Kasumi-1 (cell line): ENCODE data around the gene TBC1D16.

Experiments
- DNase-seq, 2 experiments: peaks; one replicate each; lab custom pipeline; 2025; lab: John Stamatoyannopoulos, UW

Gene TBC1D16

DNA sequence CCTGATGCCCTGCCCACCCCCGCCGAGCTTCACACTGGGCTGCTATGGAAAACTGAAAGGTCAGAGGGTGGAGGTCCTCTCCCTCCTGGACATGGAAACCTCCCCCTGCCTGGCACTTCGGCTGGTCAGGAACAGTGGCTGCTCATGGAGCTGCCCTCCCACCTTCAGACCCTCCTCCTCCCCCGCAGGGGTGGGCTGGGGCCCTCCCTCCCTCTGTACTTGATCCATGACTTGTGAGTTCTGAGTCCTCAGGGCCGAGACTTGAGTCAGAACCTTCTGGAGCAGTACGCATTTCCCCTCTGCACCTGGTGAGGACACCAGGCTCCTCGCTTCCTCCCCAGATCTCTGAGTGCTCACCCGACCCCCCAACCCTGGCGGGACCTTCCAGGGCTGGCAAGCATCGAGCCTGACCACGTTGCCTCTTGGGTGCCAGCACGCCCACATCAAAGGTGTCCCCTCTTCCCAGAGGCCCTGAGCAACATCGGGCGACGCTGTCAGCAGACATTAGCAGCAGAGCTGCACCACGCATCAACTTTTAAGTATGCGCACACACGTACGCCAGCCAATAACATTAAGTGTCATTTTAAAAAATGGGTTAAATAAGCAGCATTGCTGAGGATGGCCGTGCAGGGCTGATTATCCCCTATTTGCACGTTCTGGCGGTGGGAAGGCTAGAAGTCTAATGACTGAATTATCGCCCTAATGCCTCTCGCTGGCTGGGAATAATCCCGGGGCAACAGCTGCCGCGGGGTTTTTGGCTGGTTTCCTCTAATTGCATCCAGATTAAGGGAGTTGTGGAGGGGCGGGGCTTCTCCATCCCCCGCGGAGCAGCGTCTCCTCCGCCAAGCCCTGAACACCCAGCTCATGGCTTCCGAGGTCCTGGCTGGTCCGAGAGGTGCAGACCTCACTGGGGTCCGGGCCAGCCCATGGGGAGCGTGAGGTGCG, 98.0 kb downstream of the TBC1D16 start:
- no peak for DNase-seq

DNA sequence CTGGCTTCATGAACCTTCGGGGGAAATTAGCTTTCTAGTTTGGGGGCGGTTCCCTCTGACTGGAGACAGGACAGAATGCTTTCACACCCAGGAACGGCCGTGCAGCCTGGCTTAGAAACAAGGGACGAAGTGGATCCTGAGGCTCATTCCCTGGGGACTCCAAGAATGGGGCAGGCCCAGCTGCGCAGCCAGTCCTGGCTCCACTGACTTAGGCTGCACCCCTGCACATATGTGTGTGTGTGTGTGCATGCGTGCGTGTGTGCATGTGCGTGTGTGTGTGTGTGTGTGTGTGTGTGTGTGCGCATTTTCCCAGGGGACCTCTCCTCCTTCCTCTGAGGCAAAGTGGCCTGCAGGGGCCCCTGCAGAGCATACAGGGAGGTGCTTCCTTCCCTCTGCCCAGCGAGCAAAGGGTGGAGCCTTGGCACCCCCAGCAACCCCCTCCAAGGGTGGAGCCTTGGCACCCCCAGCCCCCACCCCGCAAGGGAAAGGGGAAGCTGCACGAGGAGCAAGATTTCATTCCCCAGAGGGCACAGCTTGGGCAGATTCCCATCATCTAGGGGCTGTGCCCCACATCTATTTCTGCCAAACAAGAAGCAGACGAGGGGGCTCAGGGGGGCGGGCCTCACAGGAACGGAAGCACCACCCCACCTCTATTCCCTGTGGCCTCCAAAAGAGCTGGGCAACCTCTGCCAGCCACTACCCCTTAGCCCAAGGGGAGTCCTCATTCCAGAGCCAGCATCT, 98.9 kb downstream of the TBC1D16 start:
- DNase-seq = peak in 1 of 2 experiments; percentile 43

DNA sequence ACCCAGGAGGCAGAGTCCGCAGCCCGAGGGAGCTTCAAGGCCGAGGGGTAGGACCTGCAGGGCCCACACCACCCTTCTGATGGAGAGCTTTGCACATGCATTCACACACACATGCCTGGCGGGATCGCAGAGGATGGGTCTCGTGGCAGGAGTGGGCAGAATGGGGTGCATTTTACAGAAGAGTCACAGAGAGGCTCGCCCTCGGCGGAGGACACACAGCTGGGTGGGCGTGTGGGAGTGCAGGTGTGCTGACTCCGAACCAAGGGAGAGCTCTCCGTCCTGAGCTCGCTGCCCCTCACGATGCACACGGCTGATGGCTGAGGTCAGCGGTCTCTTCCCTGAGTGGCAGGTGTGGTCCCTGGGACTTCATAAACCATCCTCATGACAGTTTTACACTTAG, 99.6 kb downstream of the TBC1D16 start:
- no peak for DNase-seq

DNA sequence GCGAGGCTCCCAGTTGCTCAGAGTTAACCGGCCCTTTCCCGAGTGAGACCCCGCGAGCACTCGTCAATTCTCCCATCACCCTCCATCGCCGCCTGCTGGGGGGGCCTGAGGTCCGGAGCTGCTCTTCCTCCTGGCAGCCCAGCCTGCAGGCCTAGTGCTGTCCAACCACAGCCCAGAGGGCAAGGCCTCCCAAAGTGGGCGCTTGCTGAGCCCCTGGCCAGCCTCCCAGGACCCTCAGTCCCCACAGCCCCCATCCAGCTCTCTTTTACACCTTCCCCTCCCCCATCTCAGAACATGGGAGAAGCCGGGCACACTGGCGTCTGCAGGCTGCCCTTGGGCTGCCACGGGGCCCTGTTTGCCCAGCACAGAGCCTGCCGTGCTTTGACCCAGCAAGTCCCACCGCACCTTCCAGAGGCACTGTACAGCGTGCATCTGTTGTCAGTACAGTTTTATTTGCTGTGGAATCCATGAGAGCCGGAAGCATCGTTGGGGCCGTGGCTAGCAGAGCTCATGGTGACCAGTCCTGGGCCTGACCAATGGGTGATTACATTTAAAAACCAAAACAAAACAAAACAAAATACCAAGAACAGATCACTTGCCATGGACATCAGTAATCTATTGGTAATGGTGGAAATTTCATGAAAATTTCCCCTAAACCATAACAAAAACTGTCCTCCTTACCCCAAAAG, 100.3 kb downstream of the TBC1D16 start:
- no peak for DNase-seq

DNA sequence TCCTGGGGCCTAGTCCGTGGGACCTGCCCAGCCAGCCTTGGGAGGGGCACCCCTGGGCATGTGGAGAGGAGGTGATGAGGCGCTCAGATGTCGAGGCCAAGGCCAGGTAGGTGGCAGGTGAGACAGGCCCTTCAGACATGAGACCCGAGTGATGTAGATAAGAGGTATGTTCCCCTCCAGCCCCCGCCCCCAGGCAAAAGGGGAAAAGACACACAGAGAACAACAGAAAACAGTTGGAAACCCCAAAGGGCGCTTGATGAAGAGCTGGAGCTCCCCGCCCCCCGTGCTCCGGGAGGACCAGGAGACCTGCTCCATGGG, 101.1 kb downstream of the TBC1D16 start:
- DNase-seq = no peak

DNA sequence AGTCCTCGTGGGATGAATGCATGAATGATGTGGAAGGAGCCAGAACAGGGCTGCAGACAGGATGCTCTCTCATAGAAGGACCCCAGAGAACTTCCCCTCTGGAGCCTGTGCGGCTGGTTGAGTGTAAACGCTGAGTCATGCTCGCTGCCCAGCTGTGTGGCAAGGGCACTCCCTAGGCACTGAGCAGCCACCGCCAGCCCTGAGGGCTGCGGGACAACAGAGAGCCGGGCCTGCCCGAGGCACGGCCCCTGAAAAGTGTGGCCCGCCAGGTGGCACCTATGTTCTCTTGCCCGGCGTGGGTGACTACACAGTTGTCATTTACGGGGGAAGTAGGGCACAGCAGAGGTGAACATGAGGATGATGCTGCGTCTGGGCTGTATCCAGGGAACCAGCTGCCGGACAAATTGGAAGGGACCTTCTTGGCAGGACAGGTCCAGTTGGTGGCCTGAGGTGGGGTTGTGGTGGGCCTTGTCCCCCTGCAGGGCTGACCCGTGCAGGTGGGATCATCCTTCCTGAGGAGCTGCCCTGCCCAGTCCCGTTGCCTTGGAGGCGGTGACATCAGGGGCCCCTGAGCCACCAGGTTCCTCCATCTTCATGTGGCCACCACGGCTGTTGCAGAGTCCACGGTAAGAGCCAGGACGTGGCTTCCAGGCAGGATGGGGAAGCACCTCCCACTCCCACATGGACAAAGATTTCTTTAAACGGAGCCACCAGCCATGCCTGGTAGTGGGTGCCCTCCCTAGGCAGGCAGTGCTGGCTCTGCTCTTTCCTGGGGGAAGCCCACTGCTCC, 101.6 kb downstream of the TBC1D16 start:
- DNase-seq = peak; percentile 84 to 90

DNA sequence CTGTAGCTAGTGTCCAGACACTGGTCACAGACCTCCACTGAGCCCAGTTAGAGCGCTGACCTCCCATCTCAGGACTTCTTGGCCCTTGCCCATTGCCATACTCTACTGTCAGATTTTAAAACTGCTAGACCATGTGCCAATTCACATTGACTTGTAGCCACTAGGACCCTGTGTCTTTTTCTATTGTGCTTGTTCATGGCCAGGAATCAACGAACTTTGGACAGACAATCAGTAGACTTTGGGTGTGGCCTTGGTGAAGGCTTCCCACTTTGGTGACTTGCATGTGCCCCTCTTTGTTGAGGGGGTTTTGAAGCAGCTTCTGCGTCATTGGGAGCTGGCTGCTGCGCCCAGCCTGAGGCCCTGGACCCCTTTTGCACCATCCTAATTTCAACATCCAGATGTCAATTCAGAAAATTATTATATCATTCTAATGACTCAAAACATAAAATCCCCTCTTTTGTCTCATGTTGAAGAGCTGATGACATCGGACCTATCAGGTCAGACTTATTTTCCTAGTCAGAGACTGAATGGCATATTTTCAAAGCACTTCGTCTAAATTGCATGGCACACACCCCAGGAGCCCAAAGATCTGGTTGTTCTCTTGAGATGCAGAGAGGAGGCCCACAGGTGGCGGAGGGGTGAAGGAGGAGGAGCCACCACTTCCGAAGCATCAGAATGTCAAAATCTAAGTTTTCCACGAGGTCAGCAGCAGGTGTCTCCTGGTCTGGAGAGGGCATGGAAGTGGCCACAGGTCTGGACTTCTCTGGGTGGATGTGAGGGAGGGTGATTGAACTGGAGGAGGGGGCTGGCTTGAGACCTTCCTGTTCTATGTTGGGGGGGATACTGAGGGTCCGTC, 103.0 kb downstream of the TBC1D16 start:
- no peak for DNase-seq

DNA sequence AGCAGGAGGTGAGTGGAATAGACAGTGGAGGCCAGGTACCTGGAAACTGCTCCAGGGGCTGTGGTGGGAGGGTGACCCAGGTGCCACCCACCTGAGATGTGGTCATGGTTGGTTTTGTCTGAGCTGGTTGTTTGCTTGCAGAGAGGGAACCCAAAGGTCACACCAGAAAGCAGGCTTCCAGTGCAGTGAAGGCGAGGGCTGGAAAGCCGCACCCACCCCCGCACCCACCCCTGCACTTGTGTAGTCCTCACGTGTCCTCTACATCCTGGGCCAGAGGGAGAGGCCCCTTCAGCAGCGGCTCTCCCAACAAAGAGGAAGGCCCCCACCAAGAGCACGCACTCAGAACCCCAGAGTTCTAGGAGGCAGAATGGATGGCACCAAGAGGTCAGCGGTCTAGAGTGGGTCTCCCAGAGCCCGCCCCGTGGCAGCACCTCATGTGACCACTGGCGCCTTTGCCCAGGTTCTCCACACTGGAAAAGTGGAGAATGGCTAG, 103.8 kb downstream of the TBC1D16 start:
- no peak for DNase-seq

DNA sequence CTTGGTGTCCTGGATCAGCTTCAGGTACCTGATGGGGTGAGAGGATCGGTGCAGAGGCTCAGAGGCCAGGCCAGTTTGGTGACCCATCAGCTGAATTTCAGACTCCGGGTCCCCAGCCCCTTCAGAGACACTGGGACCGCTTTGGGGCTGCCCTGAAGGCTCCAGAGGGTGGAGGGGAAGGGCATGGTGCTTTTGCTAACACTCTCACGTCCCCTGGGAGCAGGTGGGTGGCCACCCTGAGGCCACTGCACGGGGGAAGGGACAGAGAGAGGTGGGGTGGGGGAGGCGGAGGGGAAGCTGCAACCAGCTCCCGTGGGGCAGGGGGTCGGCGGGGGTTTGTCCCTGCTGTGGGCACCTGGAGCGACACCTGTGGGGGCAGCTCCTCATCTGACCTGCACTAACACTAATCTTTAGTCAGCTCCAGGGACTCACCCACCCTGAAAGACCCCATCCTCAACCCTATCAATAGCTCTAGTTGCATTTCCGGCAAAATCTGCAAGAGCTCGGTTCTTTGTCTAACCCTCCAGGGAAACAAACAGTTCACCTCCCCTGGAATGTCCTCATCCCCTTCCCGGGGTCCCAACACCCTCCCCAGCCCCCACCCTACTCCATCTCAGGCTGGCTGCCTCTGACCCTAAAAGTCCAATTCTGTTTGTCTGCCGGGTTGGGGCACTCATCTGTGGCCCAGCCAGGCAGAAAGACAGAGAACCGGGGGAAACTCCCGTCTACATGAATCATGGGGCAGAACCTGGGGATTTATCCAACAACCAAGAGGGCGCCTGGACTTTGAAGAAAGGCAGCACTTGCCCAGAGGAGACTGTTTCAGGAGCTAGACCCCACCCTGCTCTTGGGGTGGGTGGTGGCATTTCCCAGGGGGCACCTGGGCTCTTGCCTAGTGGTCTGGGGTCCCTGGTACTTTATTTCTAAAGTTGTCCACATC, 104.5 kb downstream of the TBC1D16 start:
- no peak for DNase-seq

DNA sequence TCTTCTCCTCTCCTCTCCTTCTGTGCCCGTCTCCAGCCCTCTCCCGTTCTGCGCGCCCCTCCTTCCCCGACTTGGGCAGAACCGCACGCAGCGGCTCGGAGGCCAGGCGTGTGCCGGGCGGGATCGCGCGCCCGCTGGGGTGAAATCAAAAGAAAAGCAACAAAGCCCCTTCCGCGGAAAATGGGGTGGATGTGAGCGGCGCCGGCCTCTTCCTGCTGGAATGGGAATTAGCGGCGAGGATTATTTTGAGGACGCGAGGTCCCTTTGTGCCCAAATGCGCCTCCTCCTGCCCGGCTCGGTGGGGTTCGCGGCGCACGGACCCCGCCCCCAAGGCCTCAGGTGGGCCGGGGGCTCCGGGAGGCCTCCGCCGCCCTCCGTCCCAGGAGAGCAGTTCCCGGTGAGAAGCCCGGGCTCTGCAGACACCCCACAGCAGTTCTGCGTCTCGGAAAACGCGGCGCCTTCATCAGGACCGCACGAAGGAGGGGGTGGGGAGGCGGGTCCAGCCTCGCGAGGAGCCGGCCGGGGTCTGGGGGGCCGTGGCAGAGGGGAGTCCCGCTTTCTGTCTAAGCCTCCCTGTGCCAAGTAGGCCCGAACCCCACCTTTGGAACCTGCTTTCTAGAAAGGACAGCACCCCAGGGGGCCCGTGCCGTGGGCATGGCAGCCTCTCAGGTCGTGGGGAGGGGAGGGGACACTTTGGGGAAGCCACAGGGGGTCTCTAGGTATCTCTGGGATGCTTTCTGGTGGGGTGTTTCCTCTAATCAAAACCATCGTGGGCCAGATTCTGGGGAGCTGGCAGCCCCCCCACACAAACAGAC, 105.4 kb downstream of the TBC1D16 start:
- DNase-seq = no peak

DNA sequence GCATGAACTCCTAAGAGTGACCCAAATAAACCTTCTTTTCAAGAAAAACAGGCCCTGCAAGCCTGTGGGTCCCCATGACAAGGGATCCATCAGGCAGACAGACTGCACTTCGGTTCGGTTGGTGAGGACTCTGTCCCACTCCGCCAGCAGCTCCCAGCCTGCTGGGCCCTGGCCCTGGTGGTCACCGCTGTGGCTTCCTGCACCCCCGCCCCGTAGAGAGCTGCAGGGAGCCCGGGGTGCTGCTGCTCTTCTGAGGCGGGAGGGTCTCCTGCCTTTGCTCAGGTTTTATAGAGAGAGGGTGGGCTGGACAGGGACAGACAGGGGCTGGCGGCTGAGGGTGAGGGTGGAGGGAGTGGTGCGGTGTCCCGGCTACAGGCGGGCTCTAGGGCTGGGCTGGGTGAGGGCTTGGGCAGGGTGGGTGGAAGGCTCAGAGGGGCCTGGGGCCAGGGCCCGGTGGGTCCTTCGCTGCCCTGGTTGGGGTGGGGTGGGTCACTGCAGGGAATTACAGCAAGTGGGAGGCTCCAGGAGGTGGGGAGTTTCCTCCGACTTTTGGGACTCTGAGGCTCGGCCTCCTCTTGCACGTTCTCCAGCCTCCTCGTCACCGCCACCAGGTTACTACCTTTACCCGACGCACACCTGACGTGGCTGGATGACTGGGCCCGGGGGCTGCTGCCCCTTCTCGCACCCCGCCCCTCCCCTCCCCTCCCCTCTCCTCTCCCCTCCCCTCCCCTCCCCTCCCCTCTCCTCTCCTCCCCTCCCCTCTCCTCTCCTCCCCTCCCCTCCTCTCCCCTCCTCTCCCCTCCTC, 106.2 kb downstream of the TBC1D16 start:
- no peak for DNase-seq

DNA sequence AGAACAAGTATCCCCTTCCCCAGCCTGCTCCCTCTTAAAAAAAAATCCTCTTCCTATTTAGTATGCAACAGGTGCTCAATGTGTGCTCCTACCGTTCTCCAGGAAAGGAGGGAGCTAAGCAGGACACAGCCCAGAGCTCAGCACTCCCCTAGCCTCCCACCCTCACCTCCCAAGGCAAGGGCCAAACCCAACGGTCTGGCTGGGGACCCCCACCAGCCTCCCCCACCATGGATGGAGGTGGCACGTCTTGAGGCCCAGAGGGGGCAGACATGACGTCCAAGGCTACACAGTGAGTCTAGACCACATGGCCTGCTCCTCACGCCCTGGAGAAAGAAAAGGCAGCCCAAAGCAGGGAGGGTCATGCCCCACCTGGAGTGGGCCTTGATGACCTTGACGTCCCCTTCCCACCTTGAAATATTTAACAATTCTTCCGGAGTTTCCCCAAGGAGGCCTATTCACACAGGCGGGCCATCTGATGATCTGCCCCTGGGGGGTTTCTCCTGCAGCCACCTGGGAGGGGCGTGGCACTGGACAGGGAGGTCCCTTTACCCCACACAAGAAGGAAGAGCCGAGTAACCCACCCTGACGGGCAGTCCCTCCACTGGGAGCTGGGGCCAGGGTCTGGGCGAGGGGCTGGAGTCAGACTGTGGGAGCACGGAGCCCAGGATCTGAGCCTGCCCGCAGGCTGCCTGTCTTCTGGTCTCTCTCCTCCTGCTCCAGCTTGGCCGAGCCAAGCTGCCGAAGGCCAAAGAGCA, 107.0 kb downstream of the TBC1D16 start:
- DNase-seq = no peak

DNA sequence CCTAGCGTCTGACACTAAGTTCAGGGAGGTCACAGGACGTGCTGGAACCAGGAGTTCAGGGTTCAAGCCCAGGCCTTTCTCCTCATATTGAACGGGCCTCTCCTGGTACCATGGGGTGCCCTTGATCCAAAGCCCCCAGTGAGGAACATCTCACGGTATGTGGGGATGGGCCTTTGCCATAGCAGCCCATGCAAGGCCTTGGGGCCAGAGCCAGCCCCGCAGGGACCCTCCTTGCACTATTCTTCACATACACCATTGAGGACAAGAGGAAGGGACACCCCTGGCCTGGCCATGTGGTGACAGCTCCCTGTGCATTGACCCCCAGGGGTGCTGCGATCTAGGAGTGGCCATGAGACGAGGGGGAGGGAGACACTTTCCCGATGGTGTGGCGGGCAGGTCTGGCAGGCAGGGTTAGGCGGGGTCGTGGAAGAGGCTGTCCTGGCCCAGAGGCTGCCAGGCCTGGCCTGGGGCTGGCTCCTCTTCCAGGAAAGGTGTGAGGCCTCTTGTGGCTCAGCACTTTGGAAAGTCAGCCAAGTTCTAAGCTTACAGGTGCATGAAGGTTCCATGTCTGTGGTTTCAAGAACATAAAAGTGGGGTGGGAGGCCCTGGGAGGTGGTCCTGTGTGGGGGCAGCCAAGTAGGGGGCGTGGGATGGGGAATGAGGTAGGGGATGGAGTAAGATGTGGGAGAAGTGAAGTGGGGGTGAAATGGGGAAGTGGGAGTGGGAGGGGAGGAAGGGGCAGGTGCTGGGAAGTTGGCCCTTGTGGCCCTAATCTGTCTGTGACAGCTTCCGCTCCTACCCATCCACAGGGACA, 107.8 kb downstream of the TBC1D16 start:
- no peak for DNase-seq

DNA sequence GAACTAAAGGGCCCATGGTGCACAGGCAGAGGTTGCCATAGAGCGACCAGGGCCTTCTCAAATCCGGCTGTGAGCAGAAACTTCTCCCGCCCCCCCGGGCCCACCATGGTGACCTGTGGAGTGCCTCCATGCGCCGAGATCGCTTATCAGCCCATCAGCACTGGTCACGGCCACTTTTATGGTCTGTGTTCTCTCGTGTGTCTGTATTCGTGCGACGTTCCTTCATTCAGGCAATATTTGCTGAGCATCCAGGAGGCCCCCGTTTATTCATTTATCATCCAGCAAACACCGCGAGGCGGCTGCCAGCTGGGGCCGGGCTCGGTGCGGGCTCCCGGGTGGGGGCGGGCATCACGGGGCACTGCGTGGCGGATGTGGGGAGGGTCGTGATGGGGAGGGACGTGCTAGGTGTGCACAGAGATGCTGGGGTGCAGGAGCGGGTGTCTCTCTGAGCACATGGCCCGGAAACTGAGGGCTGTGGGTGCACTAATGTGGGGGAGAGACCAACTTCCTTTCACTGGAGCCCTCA, 108.5 kb downstream of the TBC1D16 start:
- DNase-seq = no peak

DNA sequence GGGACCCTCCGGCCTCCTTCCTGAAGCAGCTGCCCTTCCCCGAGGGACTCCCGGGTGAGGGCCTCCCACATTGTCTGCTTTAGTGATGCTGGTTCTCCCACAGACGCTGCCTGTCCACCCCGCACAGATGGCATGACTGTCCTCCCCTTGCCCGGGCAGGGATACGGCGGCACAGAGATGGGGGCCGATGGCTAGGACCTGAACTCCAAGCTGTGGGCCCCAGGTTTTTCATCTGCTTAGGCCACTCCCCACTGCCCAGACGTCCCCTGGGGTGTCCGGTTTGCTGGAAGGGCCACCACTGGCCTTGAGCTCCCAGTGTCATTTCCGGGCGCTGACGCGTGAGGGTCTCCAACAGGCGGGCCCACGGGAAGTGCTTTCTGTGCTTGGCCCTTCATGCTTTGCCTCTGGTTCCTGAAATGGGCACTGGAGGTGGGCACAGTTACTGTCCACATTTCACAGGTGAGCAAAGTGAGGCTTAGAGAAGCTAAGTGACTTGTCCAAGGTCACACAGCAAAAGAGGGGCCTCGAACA, 109.0 kb downstream of the TBC1D16 start:
- DNase-seq = no peak

DNA sequence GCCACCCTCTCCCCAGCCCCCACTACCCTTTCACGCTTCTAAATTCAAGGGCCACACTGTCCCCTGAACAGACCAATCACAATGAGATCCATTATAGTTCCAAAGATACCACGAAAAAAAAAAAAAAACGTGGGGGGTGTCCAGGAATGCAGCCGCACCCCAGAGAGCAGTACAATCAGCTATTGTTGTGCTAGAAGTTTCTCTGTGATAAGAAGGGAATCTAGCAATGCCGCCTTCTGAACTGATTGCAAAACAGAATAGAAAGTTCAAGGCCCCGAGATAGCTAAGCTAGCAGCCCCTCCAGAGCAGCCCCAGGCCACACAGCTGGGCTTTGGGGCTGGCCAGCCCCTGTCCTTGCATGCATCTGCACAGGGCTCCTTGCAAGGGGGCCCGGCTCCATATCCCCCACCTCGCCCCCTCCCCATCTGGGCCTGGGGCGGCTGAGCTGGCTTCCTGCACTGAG, 109.5 kb downstream of the TBC1D16 start:
- no peak for DNase-seq
